ENCODE results near the gene ACO2. TPM values are rescaled to one million over a fixed set of nuclear protein-coding genes. Genes with fewer than 3 reads are reported as not detected.
A peak's percentile ranks its signal among the peaks of the same experiment; 100 is the strongest.
"Not testable (repeated sequence)": the region's sequence is repeated elsewhere in the genome, so short reads cannot be mapped to it uniquely, and the experiment has no call there.

The ACO2 gene
- 10 to 100 TPM; 64.8 to 65.0 TPM for total RNA-seq
- polyA plus RNA-seq, result 10 to 100 TPM; 79.6 to 81.2 TPM

DNA sequence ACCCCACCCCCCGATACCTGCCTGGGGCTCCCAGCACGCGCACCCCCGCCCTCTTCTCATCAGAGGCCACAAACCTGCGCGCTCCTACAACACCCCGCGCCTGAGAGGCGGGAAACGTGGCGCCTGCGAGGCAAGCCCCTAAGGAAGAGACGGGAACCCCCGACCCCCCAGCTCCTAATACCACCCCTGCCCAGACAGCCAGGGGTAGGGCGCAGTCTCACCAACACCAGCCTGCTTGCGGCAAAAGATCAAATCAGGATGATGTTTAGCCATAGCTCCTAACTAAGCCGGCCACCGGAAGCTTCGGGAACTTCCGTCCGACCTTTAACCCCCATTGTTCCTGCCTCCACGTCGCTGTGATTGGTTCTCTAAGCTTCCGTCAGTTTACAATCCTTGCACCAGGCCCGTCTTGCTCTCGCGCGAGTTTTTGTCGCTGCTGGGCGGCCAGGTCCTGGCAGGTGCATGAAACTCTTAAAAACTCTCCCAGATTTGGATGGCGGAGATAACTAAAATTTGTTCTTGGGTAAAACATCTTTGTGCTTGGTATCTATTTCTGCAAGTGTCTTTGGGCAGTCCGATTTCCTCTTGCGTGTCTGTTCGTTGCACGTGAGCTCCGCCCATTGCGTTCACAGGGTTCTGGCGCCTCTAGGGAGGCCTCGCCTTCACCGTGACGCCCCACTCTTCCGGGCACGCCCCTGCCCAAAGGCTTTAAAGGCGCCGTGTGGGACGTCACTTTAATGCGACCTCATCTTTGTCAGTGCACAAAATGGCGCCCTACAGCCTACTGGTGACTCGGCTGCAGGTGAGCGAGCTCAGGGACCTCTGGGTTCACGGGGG is at the start of gene ACO2, which contains the start of gene PHF5A:
TSS of gene ACO2 (plus strand) at position 737 of the 837 bp plus-strand sequence. CDS start at position 767, 30 bp downstream.
TSS of gene PHF5A (minus strand) at position 312 of the 837 bp plus-strand sequence. CDS start at position 273, 39 bp downstream.
- H3K4me1 Mint-ChIP-seq, result peaks cover 29 to 56% (median 44%) of the 10 kb centered on the region in 4 donors
- intact Hi-C loops (cut with micrococcal nuclease), result loop anchor here (1.0 to 5.0 kb wide), 8 partner anchors 20 to 518 kb away; partner anchors contain the start of genes POLR3H, RANGAP1, RBX1 and TEF
- H3K9me3 Mint-ChIP-seq, result no peaks in the 10 kb centered on the region

DNA sequence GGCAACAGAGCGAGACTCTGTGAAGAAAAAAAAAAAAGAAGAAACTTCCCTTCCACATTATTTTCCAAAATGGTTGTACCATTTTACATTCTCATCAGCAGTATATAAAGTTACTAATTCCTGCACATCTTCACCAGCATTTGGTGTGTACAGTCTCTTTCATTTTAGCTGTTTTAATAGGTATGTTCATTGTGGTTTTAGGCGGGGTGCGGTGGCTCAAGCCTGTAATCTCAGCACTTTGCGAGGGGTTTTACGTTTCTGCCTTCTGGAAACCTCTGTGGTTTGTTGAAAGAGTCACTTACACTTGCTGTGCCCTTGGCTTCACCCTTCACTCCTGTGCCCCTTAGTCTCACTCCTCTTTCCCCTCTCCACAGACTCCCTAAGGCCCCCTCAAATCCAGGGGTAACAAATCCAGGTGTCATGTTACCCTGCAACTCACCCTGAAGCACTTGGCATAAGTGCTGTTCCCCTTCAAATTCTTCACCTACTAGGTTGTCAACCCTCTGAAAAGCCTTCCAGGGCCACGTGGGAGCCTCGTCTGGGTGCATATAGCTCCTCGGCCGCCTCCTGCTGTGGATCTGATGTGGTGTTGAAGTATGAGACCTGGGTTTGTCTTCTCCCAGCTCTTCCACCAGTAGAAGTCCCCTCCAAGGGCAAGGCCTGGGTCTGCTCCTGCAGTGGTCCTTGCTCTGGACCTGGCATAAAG is 43.1 kb upstream of the ACO2 start:
- peak; percentile 26 to 65 (median 41) for DNase-seq
- no peaks in the 10 kb centered on the region for H3K36me3 ChIP-seq (ENCODE audit: insufficient read depth, low read length)
- no peak overlapping the region for H3K4me3 ChIP-seq (ENCODE audit: low read length in 2 of 2)
- H3K27me3 ChIP-seq (ENCODE audit: insufficient read depth, low read length), result no peaks in the 10 kb centered on the region
- H3K36me3 Mint-ChIP-seq, result peaks cover 4 to 9% of the 10 kb centered on the region in 2 donors
- intact Hi-C loops (cut with micrococcal nuclease), result no loop called here
- ChIA-PET CTCF (ENCODE audit: partially characterized antibody) (interaction anchor here (3.1 kb wide), 1 partner anchor 23 kb away, joined by 10 read pairs; no protein-coding TSS in a partner anchor), POLR2A (ENCODE audit: partially characterized antibody) (interaction anchor here (0.6 to 3.1 kb wide), 5 partner anchors 21 to 569 kb away, joined by 3 to 11 read pairs (median 4); partner anchors contain the start of genes ACO2, PHF5A, ST13 and TOB2)
- no peaks in the 10 kb centered on the region for H3K27me3 Mint-ChIP-seq
- peak overlapping the region; percentile 35 for H3K27ac ChIP-seq (ENCODE audit: low read depth, low read length)
- no peaks in the 10 kb centered on the region for H3K9me3 Mint-ChIP-seq
- H3K27ac Mint-ChIP-seq, result peak overlapping the region; percentile 73 to 95 (median 92)
- H3K4me1 Mint-ChIP-seq, result peaks cover 10 to 17% (median 13%) of the 10 kb centered on the region in 4 donors
- H3K4me3 Mint-ChIP-seq, result peak overlapping the region in 6 of 8 donors; percentile 10 to 74 (median 40)
- H3K9me3 ChIP-seq (ENCODE audit: control insufficient read depth in 1 of 2, low read length in 2 of 2), result no peaks in the 10 kb centered on the region
- peaks cover 17% of the 10 kb centered on the region for H3K4me1 ChIP-seq (ENCODE audit: insufficient read depth, low read length)

More for the DNA sequence above, at the start of gene ACO2, which contains the start of gene PHF5A:
- Histone ChIP-seq H3K4me3 (ENCODE audit: low read length in 2 of 2) (peak within 1 kb of the TSS; percentile 67 to 90), H3K27me3 (ENCODE audit: insufficient read depth, low read length) (no peaks in the 10 kb centered on the region), H3K27ac (ENCODE audit: low read depth, low read length) (peak within 1 kb of the TSS; percentile 89), H3K9me3 (ENCODE audit: control insufficient read depth in 1 of 2, low read length in 2 of 2) (no peaks in the 10 kb centered on the region), H3K4me1 (ENCODE audit: insufficient read depth, low read length) (peaks cover 28% of the 10 kb centered on the region), H3K36me3 (ENCODE audit: insufficient read depth, low read length) (peaks cover 40% of the 10 kb centered on the region)
- CTCF ChIA-PET (ENCODE audit: partially characterized antibody), result interaction anchor here (0.7 to 3.1 kb wide), 8 partner anchors 9 to 1064 kb away, joined by 3 to 15 read pairs (median 4); partner anchors contain the start of genes TOB2 and ZC3H7B
- Mint-ChIP-seq H3K36me3 (peaks cover 26 to 48% of the 10 kb centered on the region in 2 donors), H3K27ac (peak within 1 kb of the TSS; percentile 96 to 100 (median 99)), H3K27me3 (no peaks in the 10 kb centered on the region), H3K4me3 (peak within 1 kb of the TSS; percentile 86 to 95 (median 92))
- POLR2A ChIA-PET (ENCODE audit: partially characterized antibody), result interaction anchor here (0.8 to 8.2 kb wide), 34 partner anchors 9 to 831 kb away, joined by 3 to 261 read pairs (median 5); partner anchors contain the start of genes CCDC134, DESI1, MEI1 and PMM1
- peak; percentile 98 for DNase-seq

DNA sequence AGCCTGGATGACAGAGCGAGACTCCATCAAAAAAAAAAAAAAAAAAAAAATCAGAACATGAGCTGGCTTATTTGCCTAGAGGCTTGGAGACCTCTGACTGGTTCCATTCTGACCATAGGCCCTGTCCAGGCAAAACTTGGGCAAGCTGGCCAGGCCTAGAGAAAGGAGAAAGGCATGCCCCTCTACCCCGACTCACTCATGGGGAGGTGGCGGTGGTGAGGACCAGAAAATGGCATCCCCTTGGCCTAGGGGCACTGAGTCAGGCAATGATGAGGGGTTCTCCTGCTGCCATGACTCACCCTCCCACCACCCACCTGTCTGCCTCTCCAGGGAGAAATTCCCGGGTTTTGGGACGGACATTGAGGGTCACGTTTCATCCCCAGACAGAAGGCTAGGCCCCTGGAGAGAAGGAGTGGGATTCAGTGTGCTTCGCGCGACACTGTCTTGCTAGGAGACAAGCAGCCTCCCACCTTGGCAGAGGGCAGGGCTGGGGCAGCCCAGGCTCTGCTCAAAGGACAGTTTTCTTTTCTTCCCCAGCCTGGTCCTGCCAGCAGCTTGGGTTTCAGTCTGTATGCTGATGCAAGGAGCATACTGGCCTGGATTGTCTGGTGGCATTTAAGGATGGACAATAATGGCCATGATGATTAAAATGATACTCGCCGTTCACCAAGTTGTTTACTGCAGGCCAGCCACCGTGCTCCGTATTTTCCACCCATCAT is 39.5 kb upstream of the ACO2 start:
- no peaks in the 10 kb centered on the region for H3K36me3 ChIP-seq (ENCODE audit: insufficient read depth, low read length)
- H3K27me3 Mint-ChIP-seq, result no peaks in the 10 kb centered on the region

DNA sequence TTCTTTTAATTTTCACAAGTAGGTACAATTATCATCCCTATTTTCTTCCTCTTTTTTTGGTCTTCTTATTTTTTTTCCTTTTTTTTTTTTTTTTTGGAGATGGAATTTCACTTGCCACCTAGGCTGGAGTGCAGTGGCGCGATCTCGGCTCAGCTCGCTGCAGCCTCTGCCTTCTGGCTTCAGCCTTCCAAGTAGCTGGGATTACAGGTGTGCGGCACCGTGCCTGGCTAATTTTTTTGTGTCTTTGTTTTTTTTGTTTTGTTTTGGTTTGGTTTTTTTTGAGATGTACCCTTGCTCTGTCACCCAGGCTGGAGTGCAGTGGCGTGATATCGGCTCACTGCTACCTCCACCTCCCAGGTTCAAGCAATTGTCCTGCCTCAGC is 39.0 kb upstream of the ACO2 start:
- Mint-ChIP-seq H3K9me3 (no peaks in the 10 kb centered on the region), H3K27me3 (no peaks in the 10 kb centered on the region), H3K27ac (peak overlapping the region in 2 of 7 donors; percentile 8 to 14), H3K4me1 (peaks cover 10 to 31% (median 19%) of the 10 kb centered on the region in 4 donors), H3K36me3 (peaks cover 11 to 29% of the 10 kb centered on the region in 2 donors), H3K4me3 (no peak overlapping the region)
- no peak for DNase-seq
- CTCF ChIA-PET (ENCODE audit: partially characterized antibody), result no interaction called here
- no peaks in the 10 kb centered on the region for H3K27me3 ChIP-seq (ENCODE audit: insufficient read depth, low read length)
- H3K4me3 ChIP-seq (ENCODE audit: low read length in 2 of 2), result no peak overlapping the region
- POLR2A ChIA-PET (ENCODE audit: partially characterized antibody), result interaction anchor here (1.5 kb wide), 1 partner anchor 19 kb away, joined by 3 read pairs; no protein-coding TSS in a partner anchor
- peaks cover 17% of the 10 kb centered on the region for H3K4me1 ChIP-seq (ENCODE audit: insufficient read depth, low read length)
- H3K9me3 ChIP-seq (ENCODE audit: control insufficient read depth in 1 of 2, low read length in 2 of 2), result no peaks in the 10 kb centered on the region
- H3K36me3 ChIP-seq (ENCODE audit: insufficient read depth, low read length), result peaks cover 4% of the 10 kb centered on the region
- intact Hi-C loops (cut with micrococcal nuclease), result no loop called here
- no peak overlapping the region for H3K27ac ChIP-seq (ENCODE audit: low read depth, low read length)

More for the DNA sequence above, 39.5 kb upstream of the ACO2 start:
- H3K4me1 ChIP-seq (ENCODE audit: insufficient read depth, low read length), result peaks cover 17% of the 10 kb centered on the region
- no peak for DNase-seq
- Mint-ChIP-seq H3K36me3 (peaks cover 11 to 25% of the 10 kb centered on the region in 2 donors), H3K9me3 (no peaks in the 10 kb centered on the region), H3K4me3 (no peak overlapping the region), H3K27ac (peak overlapping the region in 3 of 7 donors; percentile 8 to 64 (median 14)), H3K4me1 (peaks cover 10 to 27% (median 19%) of the 10 kb centered on the region in 4 donors)
- POLR2A ChIA-PET (ENCODE audit: partially characterized antibody), result interaction anchor here (1.0 to 1.5 kb wide), 2 partner anchors 18 to 20 kb away, joined by 3 read pairs; no protein-coding TSS in a partner anchor
- H3K27ac ChIP-seq (ENCODE audit: low read depth, low read length), result no peak overlapping the region
- no peaks in the 10 kb centered on the region for H3K27me3 ChIP-seq (ENCODE audit: insufficient read depth, low read length)
- CTCF ChIA-PET (ENCODE audit: partially characterized antibody), result no interaction called here
- intact Hi-C loops (cut with micrococcal nuclease), result no loop called here
- no peaks in the 10 kb centered on the region for H3K9me3 ChIP-seq (ENCODE audit: control insufficient read depth in 1 of 2, low read length in 2 of 2)
- H3K4me3 ChIP-seq (ENCODE audit: low read length in 2 of 2), result no peak overlapping the region

DNA sequence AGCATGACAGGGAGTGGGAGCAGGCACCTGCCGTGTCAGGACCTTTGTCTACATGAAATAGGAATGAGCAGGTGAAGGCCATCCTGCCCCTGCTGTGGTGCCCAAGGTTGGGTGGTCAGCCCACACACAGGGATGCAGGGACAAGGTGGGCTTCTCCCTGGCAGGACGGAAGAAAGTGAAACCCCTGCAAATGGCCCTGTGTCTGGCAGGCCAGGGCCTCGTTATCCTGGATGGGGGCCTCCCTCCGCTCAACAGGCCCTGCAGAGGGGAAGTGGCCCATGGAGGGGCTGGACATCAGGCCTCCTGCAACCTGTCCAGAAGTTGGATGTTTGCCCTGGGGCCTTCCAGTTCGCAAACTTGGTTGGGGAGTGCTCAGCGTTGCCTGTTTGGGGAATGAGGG is 37.3 kb upstream of the ACO2 start:
- ChIA-PET POLR2A (ENCODE audit: partially characterized antibody) (no interaction called here), CTCF (ENCODE audit: partially characterized antibody) (no interaction called here)
- Mint-ChIP-seq H3K9me3 (no peaks in the 10 kb centered on the region), H3K36me3 (peaks cover 12 to 39% of the 10 kb centered on the region in 2 donors), H3K27ac (peak overlapping the region in 3 of 7 donors; percentile 37 to 42 (median 38)), H3K27me3 (no peaks in the 10 kb centered on the region), H3K4me1 (peaks cover 3 to 27% (median 12%) of the 10 kb centered on the region in 4 donors), H3K4me3 (no peak overlapping the region)
- DNase-seq, result no peak
- H3K4me1 ChIP-seq (ENCODE audit: insufficient read depth, low read length), result peaks cover 3% of the 10 kb centered on the region
- no peak overlapping the region for H3K27ac ChIP-seq (ENCODE audit: low read depth, low read length)
- no peak overlapping the region for H3K4me3 ChIP-seq (ENCODE audit: low read length in 2 of 2)
- no peaks in the 10 kb centered on the region for H3K27me3 ChIP-seq (ENCODE audit: insufficient read depth, low read length)
- no peaks in the 10 kb centered on the region for H3K9me3 ChIP-seq (ENCODE audit: control insufficient read depth in 1 of 2, low read length in 2 of 2)
- H3K36me3 ChIP-seq (ENCODE audit: insufficient read depth, low read length), result peaks cover 21% of the 10 kb centered on the region
- intact Hi-C loops (cut with micrococcal nuclease), result no loop called here

DNA sequence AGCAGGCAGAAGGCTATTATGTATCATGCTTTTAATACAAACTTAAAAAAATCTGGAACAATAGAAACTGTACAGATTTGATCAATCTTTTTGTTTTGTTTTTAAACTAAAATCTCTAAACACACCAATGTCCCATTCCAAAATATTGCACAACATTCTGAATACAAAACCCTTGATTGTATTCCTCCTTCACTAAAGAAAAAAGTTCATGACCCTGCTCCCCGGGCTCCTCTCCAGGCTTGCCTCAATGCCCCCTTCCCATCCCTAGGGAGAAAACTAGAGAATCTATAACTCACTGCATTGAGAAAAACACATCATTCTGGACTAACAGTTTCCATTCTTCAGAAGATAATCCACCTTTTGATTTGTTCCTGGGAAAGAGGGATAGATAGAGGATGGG is 35.4 kb upstream of the ACO2 start:
- CTCF ChIA-PET (ENCODE audit: partially characterized antibody); H3K9me3 Mint-ChIP-seq; H3K27ac ChIP-seq (ENCODE audit: low read depth, low read length); H3K4me3 ChIP-seq (ENCODE audit: low read length in 2 of 2); H3K4me1 ChIP-seq (ENCODE audit: insufficient read depth, low read length); H3K9me3 ChIP-seq (ENCODE audit: control insufficient read depth in 1 of 2, low read length in 2 of 2); intact Hi-C loops (cut with micrococcal nuclease); H3K27me3 Mint-ChIP-seq; H3K27me3 ChIP-seq (ENCODE audit: insufficient read depth, low read length); DNase-seq: not testable (repeated sequence)
- POLR2A ChIA-PET (ENCODE audit: partially characterized antibody), result interaction anchor here (1.2 kb wide), 1 partner anchor 12 kb away, joined by 7 read pairs; the partner anchor contains the start of gene TOB2
- peaks cover 17 to 47% of the 10 kb centered on the region in 2 donors for H3K36me3 Mint-ChIP-seq
- H3K4me3 Mint-ChIP-seq, result peak overlapping the region in 1 of 8 donors; percentile 42
- peaks cover 2 to 32% (median 12%) of the 10 kb centered on the region in 4 donors for H3K4me1 Mint-ChIP-seq
- H3K36me3 ChIP-seq (ENCODE audit: insufficient read depth, low read length), result peaks cover 31% of the 10 kb centered on the region
- H3K27ac Mint-ChIP-seq, result peak overlapping the region in 1 of 7 donors; percentile 19

Measured in CD4-positive, alpha-beta memory T cell (primary cell).